DND-41 (cell line): Measurements from ENCODE around the gene KRT6C.

Source experiments
- ATAC-seq: fragments of 200-7000 bp; cut with Tn5 transposase; 3 replicates; pipeline ENCODE4 v1.9.1; 2021; ENCODE audit warnings: low read depth; ENCODE audit not compliant: insufficient read depth
- DNase-seq: peaks from one replicate; pipeline ENCODE4 v3.0.0-alpha.2; 2020
- H2AFZ ChIP-seq: 2 replicates; pipeline ENCODE4 v1.6.0; 2012; ENCODE audit warnings: low read depth, low read length
- H3K27ac ChIP-seq: 2 replicates; pipeline ENCODE4 v1.5.1; 2012; ENCODE audit warnings: low read length, inconsistent platforms
- H3K27me3 ChIP-seq: fragments of 200-600 bp; sonication (generic); 2 replicates; pipeline ENCODE4 v1.6.0; 2012; ENCODE audit warnings: low read length, mild to moderate bottlenecking, inconsistent platforms; ENCODE audit not compliant: insufficient read depth, poor library complexity
- H3K36me3 ChIP-seq: 2 replicates; pipeline ENCODE4 v1.5.1; 2012; ENCODE audit warnings: low read length, inconsistent platforms; ENCODE audit not compliant: insufficient read depth
- H3K4me1 ChIP-seq: 2 replicates; pipeline ENCODE4 v1.5.1; 2012; ENCODE audit warnings: mild to moderate bottlenecking, low read length; ENCODE audit not compliant: insufficient read depth
- H3K4me2 ChIP-seq: 2 replicates; pipeline ENCODE4 v1.6.0; 2012; ENCODE audit warnings: mild to moderate bottlenecking, moderate library complexity, low read length, inconsistent platforms; ENCODE audit not compliant: insufficient read depth
- H3K4me3 ChIP-seq, 2 experiments: fragments of 200-600 bp in 1 of 2; shearing (Covaris generic) in 1 of 2; 2 replicates each; pipeline ENCODE4 v1.5.1; 2012 to 2016; ENCODE audit warnings: inconsistent platforms in 2 of 2, low read length in 2 of 2, mild to moderate bottlenecking in 2 of 2, low read depth in 1 of 2, moderate library complexity in 1 of 2
- H3K79me2 ChIP-seq: 2 replicates; pipeline ENCODE4 v1.6.0; 2012; ENCODE audit warnings: low read length, inconsistent platforms; ENCODE audit not compliant: insufficient read depth
- H3K9ac ChIP-seq: 2 replicates; pipeline ENCODE4 v1.6.0; 2012; ENCODE audit warnings: low read depth, mild to moderate bottlenecking, inconsistent platforms, low read length, moderate library complexity
- H3K9me3 ChIP-seq: 2 replicates; pipeline ENCODE4 v1.5.1; 2012; ENCODE audit warnings: low read length, moderate library complexity, mild to moderate bottlenecking, inconsistent platforms; ENCODE audit not compliant: insufficient read depth, severe bottlenecking
- H4K20me1 ChIP-seq: 2 replicates; pipeline ENCODE4 v1.6.0; 2012; ENCODE audit warnings: low read length; ENCODE audit not compliant: insufficient read depth
- EZH2 ChIP-seq: IDR thresholded peaks from 3 replicates; pipeline ENCODE4 v1.6.1; 2012; ENCODE audit warnings: borderline replicate concordance, low read depth, mild to moderate bottlenecking, moderate library complexity, low read length, inconsistent platforms; ENCODE audit not compliant: severe bottlenecking
- TF ChIP-seq, protein P1 (sequence below): IDR thresholded peaks from 2 replicates; pipeline ENCODE4 v1.5.1; 2012; ENCODE audit warnings: borderline replicate concordance, low read length, moderate library complexity, mild to moderate bottlenecking; ENCODE audit not compliant: poor library complexity, severe bottlenecking; ENCODE audit errors: extremely low read depth

The KRT6C gene

DNA sequence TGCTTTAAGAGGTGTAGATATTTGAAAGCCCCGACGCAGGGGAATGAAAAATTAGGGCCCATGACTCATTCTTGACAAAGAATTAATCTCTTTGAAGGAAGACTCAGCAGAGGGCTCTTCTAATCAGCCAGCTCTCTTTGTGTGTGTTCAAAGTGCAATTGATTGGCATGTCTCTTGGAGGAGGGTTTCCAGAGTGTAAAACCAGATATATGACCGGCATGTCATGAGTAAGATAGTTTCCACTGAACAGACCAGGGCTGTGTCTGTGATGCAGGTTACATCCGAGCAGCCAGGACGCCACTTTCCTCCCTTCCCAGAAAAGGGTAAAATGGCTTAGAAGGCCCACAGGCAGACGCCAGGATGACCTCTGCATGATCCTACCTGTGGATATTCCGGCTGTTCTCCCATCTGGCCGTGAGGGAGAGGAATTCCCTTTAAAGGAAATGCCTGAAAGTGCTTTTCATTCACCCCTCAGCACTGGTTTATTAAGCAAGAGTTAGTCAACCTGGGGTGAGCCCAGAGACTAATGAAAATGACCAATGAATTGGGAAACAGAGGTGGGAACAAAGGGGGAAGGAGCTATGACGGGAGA is 32.2 kb downstream of the KRT6C start:
- Histone ChIP-seq H3K4me3 (no peak overlapping the region), H3K4me2 (no peak overlapping the region), H3K27ac (no peak overlapping the region), H3K36me3 (no peaks in the 10 kb centered on the region), H3K27me3 (peaks cover 12% of the 10 kb centered on the region), H3K79me2 (no peaks in the 10 kb centered on the region), H3K4me1 (no peaks in the 10 kb centered on the region), H4K20me1 (no peaks in the 10 kb centered on the region), H3K9ac (no peak overlapping the region), H3K9me3 (no peaks in the 10 kb centered on the region), H2AFZ (no peak overlapping the region)
- ATAC-seq (no peak), DNase-seq (no peak)
- TF ChIP-seq, protein P1, sequence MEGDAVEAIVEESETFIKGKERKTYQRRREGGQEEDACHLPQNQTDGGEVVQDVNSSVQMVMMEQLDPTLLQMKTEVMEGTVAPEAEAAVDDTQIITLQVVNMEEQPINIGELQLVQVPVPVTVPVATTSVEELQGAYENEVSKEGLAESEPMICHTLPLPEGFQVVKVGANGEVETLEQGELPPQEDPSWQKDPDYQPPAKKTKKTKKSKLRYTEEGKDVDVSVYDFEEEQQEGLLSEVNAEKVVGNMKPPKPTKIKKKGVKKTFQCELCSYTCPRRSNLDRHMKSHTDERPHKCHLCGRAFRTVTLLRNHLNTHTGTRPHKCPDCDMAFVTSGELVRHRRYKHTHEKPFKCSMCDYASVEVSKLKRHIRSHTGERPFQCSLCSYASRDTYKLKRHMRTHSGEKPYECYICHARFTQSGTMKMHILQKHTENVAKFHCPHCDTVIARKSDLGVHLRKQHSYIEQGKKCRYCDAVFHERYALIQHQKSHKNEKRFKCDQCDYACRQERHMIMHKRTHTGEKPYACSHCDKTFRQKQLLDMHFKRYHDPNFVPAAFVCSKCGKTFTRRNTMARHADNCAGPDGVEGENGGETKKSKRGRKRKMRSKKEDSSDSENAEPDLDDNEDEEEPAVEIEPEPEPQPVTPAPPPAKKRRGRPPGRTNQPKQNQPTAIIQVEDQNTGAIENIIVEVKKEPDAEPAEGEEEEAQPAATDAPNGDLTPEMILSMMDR, result no peak
- no peak for TF ChIP-seq EZH2

DNA sequence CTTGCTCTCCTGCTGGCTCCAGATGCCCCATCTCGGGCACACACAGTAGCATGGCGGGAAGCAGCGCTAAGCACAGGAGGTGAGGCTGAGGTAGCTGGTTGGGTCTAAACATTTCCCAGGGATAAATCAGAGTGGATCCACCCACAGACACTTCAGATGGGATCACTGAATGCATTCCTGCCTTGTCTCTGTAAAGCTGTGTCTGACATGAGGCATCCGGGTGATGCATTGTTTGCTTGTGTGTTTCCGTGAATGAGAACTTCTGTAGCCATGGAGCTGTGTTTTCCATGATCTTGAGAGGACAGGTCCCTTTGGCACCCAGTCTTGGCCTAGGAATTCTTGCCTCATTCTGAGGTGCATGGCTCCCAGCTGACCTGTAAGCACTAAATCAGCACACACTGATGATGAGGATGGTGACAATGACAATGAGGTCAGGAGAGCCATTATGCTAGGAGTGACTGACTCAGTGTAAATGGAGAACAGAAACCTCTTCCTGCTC is 32.7 kb downstream of the KRT6C start:
- Histone ChIP-seq H3K79me2 (no peaks in the 10 kb centered on the region), H3K4me3 (no peak overlapping the region), H3K9ac (no peak overlapping the region), H3K27me3 (peaks cover 12% of the 10 kb centered on the region), H3K27ac (no peak overlapping the region), H3K4me2 (no peak overlapping the region), H3K36me3 (no peaks in the 10 kb centered on the region), H3K9me3 (no peaks in the 10 kb centered on the region), H4K20me1 (no peaks in the 10 kb centered on the region), H2AFZ (no peak overlapping the region), H3K4me1 (no peaks in the 10 kb centered on the region)
- ATAC-seq, result no peak
- TF ChIP-seq EZH2, result no peak
- TF ChIP-seq, protein P1, result no peak
- DNase-seq, result no peak

- ATAC-seq (no peak), DNase-seq (no peak)
- H2AFZ ChIP-seq, result no peak overlapping the region
- H3K9me3 ChIP-seq, result no peaks in the 10 kb centered on the region
- H3K4me3 ChIP-seq, result no peak overlapping the region
- H3K9ac ChIP-seq, result no peak overlapping the region
- H3K27me3 ChIP-seq, result peaks cover 12% of the 10 kb centered on the region
- H3K4me2 ChIP-seq, result no peak overlapping the region
- H3K79me2 ChIP-seq, result no peaks in the 10 kb centered on the region
- no peaks in the 10 kb centered on the region for H4K20me1 ChIP-seq
- no peaks in the 10 kb centered on the region for H3K36me3 ChIP-seq
- no peak overlapping the region for H3K27ac ChIP-seq
- TF ChIP-seq, protein P1, result no peak
- TF ChIP-seq EZH2, result no peak
- no peaks in the 10 kb centered on the region for H3K4me1 ChIP-seq
These were observed 33.8 kb downstream of the KRT6C start for GRCh38 chr12:52439845-52440244.

DNA sequence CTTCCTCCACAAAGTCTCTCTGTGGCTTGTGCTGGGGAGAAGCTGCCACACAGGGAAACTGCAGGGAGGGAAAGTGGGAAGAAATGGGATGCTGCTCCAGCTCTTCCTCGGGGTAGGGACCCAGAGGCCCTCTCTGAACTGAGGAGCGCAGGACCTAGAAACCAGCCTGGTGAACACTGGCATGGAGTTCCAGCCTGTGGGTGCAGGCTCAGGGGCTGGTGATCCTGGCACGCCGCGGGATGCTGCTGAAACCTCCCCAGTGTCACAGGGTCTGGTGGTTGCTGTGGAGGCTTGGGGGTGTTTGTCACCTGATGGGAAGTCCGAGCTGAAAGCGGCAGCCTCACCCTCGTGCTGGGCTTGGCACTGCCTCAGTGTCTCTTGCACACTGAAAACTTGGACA is 34.2 kb downstream of the KRT6C start:
- Histone ChIP-seq H3K79me2 (no peaks in the 10 kb centered on the region), H3K27ac (no peak overlapping the region), H4K20me1 (no peaks in the 10 kb centered on the region), H3K9me3 (no peaks in the 10 kb centered on the region), H3K27me3 (peaks cover 12% of the 10 kb centered on the region), H3K4me1 (no peaks in the 10 kb centered on the region), H3K36me3 (no peaks in the 10 kb centered on the region), H3K4me3 (no peak overlapping the region), H3K9ac (no peak overlapping the region), H2AFZ (no peak overlapping the region), H3K4me2 (no peak overlapping the region)
- DNase-seq, result no peak
- no peak for ATAC-seq
- TF ChIP-seq, protein P1, result no peak
- TF ChIP-seq EZH2, result no peak
